ENCODE data around the gene PRKCB. TPM values are rescaled to one million over a fixed set of nuclear protein-coding genes. Genes with fewer than 3 reads are reported as not detected.
A peak's percentile ranks its signal among the peaks of the same experiment; 100 is the strongest.
"Not testable (repeated sequence)": the region's sequence is repeated elsewhere in the genome, so short reads cannot be mapped to it uniquely, and the experiment has no call there.

The PRKCB gene
- total RNA-seq, 1 donor from 2014 or later, result 2.5 TPM

DNA sequence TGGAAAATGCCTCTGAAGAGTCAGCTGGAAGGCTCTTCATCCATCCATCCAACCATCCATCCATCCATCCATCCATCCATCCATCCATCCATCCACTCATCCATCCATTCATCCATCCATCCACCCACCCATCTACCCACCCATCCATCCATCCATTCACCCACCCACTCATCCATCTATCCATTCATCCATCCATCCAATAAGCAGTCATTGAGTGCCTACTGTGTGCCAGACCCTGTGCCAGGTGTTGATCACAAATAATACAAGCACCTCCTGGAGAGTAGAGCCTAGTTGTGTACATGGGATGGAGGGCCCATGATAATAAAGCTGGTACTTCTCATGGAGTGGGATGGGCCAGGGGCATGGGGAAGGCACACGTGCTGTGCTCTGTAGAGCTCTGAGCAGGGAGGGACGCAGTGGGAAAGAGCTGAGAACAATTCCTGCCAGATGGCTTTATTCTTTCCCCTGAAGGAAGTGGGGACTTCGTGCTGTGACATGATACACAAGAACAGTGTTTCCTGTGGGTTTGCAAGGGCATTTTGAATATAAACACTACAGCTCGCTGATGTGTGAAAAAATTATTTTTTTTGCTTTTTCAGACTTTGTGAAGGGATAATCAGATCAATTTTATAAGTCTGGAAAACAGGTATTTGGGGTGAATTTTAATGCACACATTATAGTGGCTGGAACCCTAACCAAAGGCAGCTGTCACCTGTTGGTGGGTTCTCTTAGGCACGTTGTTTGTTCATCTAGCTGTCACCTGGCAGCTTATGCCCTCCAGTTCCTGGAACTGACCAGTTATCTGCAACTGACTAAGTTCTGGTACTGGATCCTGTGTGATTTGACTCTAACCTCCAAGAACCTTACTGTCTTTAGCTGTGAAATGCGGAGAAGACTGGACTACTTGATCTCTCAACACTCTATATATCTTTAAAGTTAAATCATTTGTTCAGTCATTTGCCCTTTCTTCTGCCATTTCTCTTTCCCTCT is 61.3 kb downstream of the PRKCB start:
- intact Hi-C loops (cut with micrococcal nuclease), result no loop called here
- DNase-seq (no peak), ATAC-seq (no peak)

DNA sequence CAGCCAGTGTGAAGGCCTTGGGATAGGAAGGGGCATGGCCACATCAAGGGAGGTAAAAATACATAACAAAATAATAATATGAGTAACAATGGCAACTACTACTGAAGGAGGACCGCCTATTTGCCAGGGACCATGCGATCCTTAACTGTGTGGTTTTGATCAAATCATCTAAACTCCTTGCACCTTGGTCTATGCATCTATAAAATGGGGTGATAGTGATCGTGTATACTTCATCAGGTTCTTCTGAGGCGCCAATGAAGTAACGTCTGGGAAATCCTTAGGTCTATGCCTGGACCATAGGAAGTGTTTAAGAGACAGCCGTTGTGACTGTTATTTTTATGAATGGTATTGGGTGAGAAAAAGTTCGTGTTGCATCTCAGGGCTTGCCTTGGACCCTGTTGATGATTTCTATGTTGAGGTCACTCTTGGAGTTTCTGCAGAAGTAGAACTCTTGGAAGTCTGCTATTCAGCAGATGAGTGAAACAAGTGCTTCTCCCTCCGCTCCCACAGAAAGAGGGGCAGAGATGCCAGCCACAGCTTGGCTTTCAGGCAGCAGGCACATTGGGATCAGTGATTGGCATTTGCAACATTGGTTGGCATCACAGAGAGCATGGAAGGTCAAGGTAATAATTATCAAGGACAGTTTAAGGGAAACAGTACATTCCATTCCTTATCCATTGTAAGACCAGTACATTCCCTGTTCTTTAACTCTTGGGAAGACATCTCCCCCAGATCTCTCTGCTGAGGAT is 63.1 kb downstream of the PRKCB start:
- DNase-seq (no peak), ATAC-seq (no peak)
- intact Hi-C loops (cut with micrococcal nuclease), result no loop called here

DNA sequence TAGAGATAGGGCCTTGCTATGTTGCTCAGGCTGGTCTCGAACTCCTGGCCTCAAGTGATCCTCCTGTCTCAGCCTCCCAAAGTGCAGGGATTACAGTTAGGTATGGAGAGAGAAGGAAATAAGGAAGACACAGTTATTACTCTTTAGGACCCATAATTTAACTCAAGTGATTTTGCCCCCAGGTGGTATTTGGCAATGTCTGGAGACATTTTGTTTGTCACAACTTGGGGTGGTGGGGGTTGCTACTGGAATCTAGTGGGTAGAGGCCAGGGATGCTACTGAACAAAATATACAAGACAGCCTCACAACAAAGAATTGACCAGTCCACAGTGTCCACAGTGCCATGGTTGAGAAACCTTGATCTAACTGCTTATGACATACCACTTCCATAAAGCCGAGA is 64.1 kb downstream of the PRKCB start:
- DNase-seq (no peak), ATAC-seq (no peak)
- intact Hi-C loops (cut with micrococcal nuclease), result no loop called here

DNA sequence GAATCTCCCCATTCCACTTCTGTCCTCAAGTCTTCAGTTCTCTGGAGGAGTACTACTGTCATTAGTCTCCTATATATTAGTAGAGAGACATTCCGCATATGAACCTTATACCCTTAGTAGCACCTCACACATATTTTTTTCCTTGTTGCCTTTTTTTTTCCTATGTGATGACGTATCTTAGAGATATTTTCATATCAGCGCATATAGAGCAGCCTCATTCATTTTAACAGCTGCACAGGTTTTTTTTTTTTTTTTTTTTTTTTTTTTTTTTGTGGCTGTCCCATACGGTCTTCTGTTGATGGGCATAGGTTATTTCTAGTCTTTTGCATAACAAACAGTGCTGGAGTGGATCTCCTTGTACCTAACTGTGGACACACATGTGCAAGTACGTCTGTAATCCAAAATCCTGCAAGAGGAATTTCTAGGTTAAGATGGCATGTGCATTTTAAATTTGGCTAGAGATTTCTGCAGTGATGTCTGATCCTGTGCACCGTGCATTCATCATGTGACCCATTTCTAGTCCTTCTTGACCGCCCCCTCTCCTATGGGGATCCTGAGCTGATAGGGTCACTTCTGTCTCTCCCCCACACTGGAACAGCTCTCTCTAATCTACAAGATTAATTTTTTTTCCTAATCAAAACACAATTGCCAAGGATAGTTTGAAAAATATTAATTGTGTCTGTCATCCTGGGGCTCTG is 64.8 kb downstream of the PRKCB start:
- DNase-seq (no peak), ATAC-seq (no peak)
- intact Hi-C loops (cut with micrococcal nuclease), result no loop called here

DNA sequence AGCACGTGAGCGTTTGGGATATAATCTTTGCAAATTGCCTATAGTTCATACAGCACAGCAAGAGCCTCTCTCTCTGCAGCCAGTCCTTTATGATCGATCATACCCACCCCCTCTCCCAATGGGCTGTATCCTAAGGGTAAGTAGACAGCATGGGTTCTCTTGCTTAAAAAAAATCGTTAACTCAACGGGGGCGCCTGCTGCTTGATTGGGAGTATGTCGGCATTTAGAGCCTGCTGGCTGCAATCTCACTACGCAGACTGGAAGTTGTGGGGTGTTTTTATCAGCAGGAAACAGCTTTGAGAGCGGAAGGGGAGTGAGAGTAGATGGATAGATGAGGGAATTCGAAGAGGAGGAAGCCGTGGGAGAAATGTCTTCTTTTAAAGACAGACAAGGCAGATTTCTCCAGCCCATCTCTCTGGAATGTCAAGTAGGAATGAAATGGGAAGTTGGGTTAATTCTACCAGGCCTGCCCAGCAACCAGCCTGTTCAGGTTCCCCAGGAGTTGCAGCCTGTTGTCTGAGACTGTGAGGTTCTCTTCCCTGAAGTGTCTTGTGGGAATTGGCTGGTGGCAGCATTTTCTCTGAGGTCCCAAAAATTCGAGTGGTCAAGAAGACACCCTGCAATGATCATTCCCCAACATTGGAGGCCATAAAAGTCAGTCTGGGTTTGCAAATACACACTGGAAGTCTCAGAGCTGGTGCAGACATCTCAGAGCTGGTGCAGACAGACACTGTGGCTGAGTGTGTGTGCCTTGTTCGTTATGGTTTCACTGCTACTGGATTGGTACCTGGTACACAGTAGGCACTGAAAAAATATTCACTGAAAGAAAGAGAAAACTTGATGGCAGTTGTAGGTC is 65.6 kb downstream of the PRKCB start:
- no peak for ATAC-seq
- DNase-seq, result no peak
- intact Hi-C loops (cut with micrococcal nuclease), result no loop called here

DNA sequence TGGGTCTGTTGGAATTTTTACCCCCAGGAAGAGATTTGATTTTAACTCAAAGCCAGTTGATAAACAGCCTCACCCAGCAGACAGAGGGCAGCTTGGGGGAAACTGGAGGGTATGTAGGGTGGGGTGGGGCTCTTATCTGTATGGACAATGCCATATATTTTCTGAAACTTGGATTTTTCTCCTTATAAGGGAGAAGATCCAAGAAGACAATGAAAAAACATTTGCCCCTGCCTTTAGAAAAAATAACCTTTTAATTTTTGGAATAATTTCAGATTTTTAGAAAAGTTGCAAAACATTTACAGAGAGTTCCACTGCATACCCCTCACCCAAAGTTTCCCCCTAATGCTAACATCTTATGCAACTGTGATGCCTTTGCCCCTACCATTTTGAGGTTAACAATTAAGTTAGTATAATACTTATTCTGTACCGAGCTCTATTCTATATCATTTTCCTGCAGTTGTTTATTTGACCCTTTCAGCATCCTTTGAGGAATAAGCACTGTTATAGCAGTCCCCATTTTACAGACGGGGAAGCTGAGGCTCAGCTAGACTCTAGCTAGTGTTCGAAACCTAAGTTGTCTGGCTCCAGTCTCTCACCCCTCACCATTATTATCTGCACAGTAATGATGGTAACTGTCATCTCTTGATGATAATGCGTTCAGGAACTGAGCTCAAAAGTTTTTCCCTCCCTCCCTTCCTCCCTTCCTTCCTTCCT is 66.4 kb downstream of the PRKCB start:
- intact Hi-C loops (cut with micrococcal nuclease), result no loop called here
- DNase-seq, result no peak
- no peak for ATAC-seq

DNA sequence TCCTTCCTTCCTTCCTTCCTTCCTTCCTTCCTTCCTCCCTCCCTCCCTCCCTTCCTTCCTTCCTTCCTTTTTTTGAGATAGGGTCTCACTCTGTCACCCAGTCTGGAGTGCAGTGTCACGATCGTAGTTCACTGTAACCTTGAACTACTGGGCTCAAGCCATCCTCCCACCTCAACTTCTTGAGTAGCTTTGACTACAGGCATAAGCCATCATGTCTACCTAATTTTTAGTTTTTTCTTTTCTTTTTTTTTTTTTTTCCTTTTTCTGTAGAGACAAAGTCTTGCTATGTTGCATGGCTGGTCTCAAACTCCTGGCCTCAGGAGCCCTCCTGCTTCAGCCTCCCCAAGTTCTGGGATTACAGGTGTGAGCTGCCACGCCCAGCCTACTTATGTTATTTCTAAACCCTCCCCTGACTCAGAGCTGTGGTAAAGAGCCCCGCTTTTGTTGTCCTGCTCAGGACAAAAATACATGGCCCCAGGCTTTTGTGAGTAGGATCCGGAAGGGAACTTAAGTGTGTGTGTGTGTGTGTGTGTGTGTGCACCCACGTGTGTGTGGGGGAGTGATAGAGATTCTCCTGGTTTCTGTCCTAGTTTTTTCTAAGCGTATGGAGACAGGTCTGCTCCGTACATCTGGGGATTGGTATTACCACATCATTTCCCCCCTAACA is 67.1 kb downstream of the PRKCB start:
- ATAC-seq, result no peak
- no peak for DNase-seq
- intact Hi-C loops (cut with micrococcal nuclease), result no loop called here

DNA sequence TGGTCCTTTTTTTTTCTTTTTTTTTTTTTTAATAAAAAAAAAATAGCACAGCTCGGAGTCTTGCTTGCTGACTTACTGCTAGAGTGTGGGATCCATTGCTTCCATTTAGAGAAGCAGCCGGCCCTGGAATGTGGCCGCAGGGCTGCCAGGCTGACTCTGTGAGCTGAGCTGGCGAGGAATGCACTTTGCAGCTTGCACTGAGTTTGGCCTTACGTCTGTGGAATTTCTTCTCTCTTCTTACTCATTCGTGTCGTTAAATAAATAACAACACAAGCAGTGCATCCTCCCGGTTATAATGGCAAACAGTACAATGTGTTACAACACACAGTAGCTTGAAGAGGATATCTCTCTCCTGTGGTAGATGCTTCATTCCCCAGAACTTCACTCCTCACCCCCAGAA is 69.2 kb downstream of the PRKCB start:
- intact Hi-C loops (cut with micrococcal nuclease), result no loop called here
- DNase-seq, result peak; percentile 43
- peak; percentile 81 for ATAC-seq

DNA sequence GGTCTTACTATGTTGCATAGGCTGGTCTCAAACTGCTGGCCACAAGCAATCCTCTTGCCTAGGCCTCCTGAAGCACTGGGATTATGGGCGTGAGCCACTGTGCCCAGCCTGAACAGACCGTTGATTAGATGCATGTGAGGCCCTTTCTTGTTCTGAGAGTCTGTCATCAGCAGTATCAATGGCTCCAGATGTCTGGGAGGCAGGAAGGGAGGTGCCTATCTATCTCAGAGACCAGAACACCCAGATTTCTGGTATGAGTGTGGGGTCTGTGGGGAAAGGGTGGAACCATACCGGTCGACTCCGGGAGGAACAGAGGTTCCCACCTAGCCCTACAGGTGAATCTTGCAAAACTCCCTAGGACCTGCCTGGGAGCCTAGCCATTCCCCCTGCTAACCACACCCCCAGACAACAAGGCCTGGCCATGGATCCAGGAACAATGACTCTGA is 71.7 kb downstream of the PRKCB start:
- intact Hi-C loops (cut with micrococcal nuclease), result no loop called here
- DNase-seq (no peak), ATAC-seq (no peak)

DNA sequence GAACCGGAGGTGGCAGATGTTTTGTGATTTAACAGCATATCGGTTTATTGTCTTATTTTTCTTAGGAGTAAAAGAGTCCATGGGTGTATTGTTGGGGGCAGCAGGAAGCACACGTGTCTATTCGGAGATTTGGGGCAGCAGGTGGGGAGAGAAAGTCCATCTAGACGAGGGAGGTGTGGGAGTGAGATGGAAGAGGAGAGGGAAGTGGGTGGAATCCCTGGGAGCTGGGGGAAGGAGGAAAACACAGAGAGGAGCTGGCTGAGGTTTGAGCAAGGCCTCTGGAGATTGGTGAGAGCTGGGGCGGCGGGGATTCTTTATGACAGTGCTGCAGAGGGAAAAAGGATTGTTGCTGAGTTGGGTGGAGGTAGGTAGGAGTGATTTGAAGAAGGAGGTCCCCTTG is 72.1 kb downstream of the PRKCB start:
- DNase-seq, result no peak
- intact Hi-C loops (cut with micrococcal nuclease), result no loop called here
- ATAC-seq, result no peak

DNA sequence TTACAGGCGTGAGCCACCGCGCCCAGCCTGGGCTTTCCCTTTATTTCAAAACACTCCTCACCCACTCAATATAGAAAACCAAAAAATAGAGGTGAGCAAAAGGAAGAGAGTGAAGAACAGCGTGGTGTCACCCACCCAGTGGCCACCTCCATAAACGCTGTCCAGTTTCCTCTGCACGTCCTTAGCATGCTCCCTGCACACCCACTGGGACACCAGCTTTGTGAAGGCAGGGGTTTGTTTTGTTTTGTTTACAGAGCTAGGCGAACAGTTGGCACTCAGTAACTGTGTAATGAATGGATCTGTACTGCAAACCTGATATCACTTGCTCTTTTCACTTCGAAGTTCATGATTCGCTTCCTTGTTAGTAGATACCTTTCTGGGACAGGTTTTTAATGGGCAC is 73.0 kb downstream of the PRKCB start:
- intact Hi-C loops (cut with micrococcal nuclease), result no loop called here
- ATAC-seq, result no peak
- no peak for DNase-seq

DNA sequence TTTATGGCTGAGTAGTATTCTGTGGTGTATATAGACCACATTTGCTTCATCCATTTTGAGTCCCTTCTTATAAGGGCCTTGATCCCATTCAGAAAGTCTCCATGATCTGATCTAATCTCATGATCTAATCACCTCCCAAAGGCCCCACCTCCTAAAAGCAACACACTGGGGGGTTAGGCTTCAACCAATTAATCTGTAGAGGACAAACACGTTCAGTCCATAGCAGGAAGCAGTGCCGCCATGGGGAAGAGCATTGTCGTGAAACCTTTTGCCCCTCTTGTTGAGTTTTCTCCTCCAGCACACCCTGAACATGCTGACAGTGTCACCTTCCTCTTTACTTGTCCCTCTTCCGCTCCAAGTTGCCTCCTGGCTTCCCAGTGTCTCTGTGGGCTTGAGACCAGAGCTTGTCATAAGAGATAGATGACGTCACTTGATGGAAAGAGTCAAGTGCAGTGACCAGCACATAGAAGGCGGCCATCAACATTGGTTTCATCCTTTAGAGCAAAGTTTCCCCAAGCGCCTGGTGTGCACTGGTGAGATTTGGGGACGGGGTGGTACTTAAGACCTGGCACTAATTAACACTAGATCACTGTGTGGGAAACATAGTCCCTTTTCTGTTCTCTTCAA is 74.1 kb downstream of the PRKCB start:
- no peak for ATAC-seq
- no peak for DNase-seq
- intact Hi-C loops (cut with micrococcal nuclease), result no loop called here

DNA sequence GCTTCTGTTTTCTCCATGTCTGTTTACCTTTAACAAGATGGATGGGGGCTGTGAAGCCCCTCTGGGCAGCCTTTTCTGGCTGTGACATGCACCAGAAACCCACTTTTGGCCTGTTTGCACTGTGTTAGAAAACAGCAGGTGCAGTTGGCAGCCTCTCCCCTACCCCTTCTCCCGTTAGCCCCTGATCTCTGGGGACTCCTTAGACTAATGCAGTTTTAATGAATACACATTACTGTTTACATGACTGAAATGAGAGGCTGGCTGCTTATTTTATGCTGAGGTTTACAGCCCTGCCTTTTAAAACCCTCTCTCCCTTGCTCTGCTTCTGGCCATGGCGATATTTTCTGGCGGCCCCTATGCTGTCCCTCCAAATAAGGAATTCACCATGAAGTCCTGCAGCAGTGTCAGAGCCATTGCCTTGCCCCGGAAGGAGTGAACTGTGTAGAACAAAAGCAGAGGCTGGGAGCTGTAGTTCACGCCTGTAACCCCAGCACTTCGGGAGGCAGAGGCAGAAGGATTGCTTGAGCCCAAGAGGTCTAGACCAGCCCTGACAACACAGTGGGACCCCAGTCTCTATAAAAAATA is 79.3 kb downstream of the PRKCB start:
- intact Hi-C loops (cut with micrococcal nuclease), result no loop called here
- ATAC-seq, result no peak
- no peak for DNase-seq

DNA sequence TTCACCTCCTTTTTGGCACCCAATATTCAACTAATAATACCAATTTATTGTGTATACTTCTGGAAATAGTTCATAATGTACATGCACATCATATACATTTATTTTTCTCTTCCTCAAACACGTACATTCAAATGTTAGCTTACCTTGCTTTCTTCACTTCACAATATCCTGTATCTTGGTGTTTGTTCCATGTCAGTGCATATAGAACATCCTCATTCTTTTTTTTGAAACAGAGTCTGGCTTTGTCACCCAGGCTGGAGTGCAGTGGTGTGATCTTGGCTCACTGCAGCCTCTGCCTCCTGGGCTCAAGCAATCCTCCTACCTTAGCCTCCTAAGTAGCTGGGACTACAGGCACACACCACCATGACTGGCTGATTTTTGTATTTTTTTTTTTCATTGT is 80.8 kb downstream of the PRKCB start:
- intact Hi-C loops (cut with micrococcal nuclease); DNase-seq; ATAC-seq: not testable (repeated sequence)

DNA sequence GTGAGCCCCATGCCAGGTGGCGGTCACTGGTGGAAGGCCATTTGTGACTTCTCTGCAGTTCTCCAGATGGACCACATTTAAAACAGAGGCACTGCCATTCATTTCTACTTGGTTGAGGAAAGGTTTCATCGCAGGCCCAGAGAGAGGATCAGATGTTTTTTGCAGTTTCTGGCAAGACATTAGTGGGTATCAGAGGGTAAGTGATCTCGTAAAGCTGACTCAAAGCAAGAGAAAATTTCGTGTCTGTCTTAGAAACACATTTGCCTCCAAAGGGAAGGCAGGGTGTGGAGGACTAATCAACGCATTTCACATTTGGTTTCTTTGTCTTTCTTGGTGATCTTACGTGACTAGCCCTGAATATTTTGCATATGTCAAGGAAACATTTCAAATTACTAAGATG is 81.8 kb downstream of the PRKCB start:
- no peak for DNase-seq
- no peak for ATAC-seq
- intact Hi-C loops (cut with micrococcal nuclease), result no loop called here

DNA sequence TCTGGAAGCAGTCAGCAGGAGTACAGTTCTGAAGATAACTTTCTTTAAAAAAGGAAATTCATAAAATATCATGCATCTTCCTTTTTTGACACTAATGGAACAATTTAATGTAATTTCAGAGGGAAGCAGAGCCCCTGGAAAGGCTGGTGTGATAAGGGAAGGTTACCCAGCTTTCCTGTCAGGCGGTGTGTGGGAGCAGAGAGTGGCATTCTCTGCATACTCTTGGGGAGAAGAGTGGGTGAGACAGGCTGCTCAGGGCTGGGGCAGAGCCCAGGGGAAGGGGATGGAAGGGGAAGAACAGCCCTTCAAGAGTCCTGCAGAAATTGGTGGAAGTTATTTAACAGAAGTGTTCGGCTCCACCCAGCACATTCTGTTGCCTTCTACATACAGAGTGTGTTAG is 84.7 kb downstream of the PRKCB start:
- DNase-seq (no peak), ATAC-seq (no peak)
- intact Hi-C loops (cut with micrococcal nuclease), result no loop called here

DNA sequence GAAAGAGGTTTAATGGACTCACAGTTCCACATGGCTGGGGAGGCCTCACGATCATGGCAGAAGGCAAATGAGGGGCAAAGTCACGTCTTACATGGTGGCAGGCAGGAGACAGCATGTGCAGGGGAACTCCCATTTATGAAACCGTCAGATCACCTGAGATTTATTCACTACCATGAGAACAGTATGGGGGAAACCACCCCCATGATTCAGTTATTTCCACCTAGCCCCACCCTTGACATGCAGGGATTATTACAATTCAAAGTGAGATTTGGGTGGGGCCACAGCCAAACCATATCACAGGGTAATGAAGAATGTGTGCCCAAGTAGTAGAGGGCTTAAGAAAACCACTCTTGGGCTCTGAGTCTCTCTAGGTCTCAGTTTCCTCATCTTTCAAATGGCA is 85.1 kb downstream of the PRKCB start:
- DNase-seq (no peak), ATAC-seq (no peak)
- intact Hi-C loops (cut with micrococcal nuclease), result no loop called here
